OCI-LY7 (cell line): Measurements from ENCODE around the gene ORC1. TPM values are rescaled to one million over a fixed set of nuclear protein-coding genes. Genes with fewer than 3 reads are reported as not detected.

Experiments used
- BruUV-seq: library from RNA; stranded (reverse); fragments of 400-500 nt; replicated peaks from 2 replicates; lab custom pipeline; 2021; lab: Mats Ljungman, UMichigan
- CTCF ChIA-PET: fragments of 300-600 bp; sonication (Branson Sonifier 250); formaldehyde crosslinking; loops from one replicate; lab custom pipeline; 2022; ENCODE audit warnings: antibody characterized with exemption; ENCODE audit not compliant: unreplicated experiment; lab: Charles Lee
- POLR2A ChIA-PET: fragments of 300-600 bp; sonication (Branson Sonifier 250); formaldehyde crosslinking; loops from one replicate; lab custom pipeline; 2022; ENCODE audit warnings: antibody characterized with exemption; lab: Charles Lee
- DNase-seq: peaks from one replicate; pipeline ENCODE4 v3.0.0-alpha.2; 2015; ENCODE audit warnings: low spot score
- H2AFZ ChIP-seq: fragments of 200-600 bp; sonication (generic), shearing (Covaris generic); 2 replicates; pipeline ENCODE4 v1.6.1; 2014; ENCODE audit warnings: mild to moderate bottlenecking, antibody characterized with exemption, low read length, moderate library complexity
- H3K27ac ChIP-seq: fragments of 200-600 bp; sonication (generic); 2 replicates; pipeline ENCODE4 v1.5.1; 2014; ENCODE audit warnings: mixed run types, low read depth, mild to moderate bottlenecking, moderate library complexity, low read length, inconsistent platforms; ENCODE audit not compliant: poor library complexity, severe bottlenecking
- H3K36me3 ChIP-seq: fragments of 200-600 bp; sonication (generic); 2 replicates; pipeline ENCODE4 v1.6.1; 2014; ENCODE audit warnings: mild to moderate bottlenecking, antibody characterized with exemption, low read length, moderate library complexity, mixed read lengths; ENCODE audit not compliant: insufficient read depth
- H3K4me1 ChIP-seq: fragments of 200-600 bp; sonication (generic); 2 replicates; pipeline ENCODE4 v1.5.1; 2014; ENCODE audit warnings: mild to moderate bottlenecking, low read length; ENCODE audit not compliant: insufficient read depth, poor library complexity, severe bottlenecking
- H3K4me2 ChIP-seq: fragments of 200-600 bp; sonication (generic); 2 replicates; pipeline ENCODE4 v1.6.1; 2014; ENCODE audit warnings: mild to moderate bottlenecking, low read length
- H3K4me3 ChIP-seq: fragments of 200-600 bp; sonication (generic); 2 replicates; pipeline ENCODE4 v1.5.1; 2014; ENCODE audit warnings: mild to moderate bottlenecking, low read depth, low read length; ENCODE audit not compliant: poor library complexity, severe bottlenecking
- H3K79me2 ChIP-seq: fragments of 200-600 bp; sonication (generic); 2 replicates; pipeline ENCODE4 v1.6.1; 2016; ENCODE audit warnings: low read depth, mild to moderate bottlenecking, low read length, moderate library complexity, mixed read lengths; ENCODE audit not compliant: insufficient read depth
- H3K9me2 ChIP-seq: fragments of 200-600 bp; sonication (generic); 2 replicates; pipeline ENCODE4 v1.6.1; 2016; ENCODE audit warnings: mild to moderate bottlenecking, low read length, mixed read lengths; ENCODE audit not compliant: insufficient read depth
- H3K9me3 ChIP-seq: fragments of 200-600 bp; sonication (generic); 2 replicates; pipeline ENCODE4 v1.6.1; 2014; ENCODE audit warnings: mild to moderate bottlenecking, mixed run types, low read length, mixed read lengths
- H4K20me1 ChIP-seq: fragments of 200-600 bp; sonication (generic); 2 replicates; pipeline ENCODE4 v1.6.1; 2014; ENCODE audit warnings: mild to moderate bottlenecking, antibody characterized with exemption, low read length, moderate library complexity, mixed read lengths; ENCODE audit not compliant: insufficient read depth
- EZH2phosphoT487 ChIP-seq: fragments of 200-600 bp; sonication (generic); IDR thresholded peaks from 2 replicates; pipeline ENCODE4 v1.6.1; 2018; ENCODE audit warnings: low read depth, borderline replicate concordance, mild to moderate bottlenecking, mixed run types, antibody characterized with exemption, low read length, moderate library complexity, mixed read lengths
- intact Hi-C: fragments of 100-400 bp; cut with micrococcal nuclease; formaldehyde crosslinking; loops from one replicate; pipeline ENCODE4 v1.10.0; 2022; ENCODE audit not compliant: unreplicated experiment
- total RNA-seq, 2 experiments: library from RNA; depleted of rRNA in 1 of 2; stranded (reverse); fragments of >200 nt in 1 of 2; shearing (Covaris generic) in 1 of 2; gene quantifications; 2 replicates each; pipeline ENCODE4 v1.2.3, GENCODE V29; 2014 to 2022
- TF ChIP-seq, protein P1 (sequence below): fragments of 200-600 bp; sonication (generic); conservative IDR thresholded peaks from 2 replicates; pipeline ENCODE4 v1.5.1; 2014; ENCODE audit warnings: mild to moderate bottlenecking, antibody characterized with exemption, low read length, moderate library complexity, mixed read lengths

Gene ORC1
- total RNA-seq, 2 experiments from 2014 or later, result 37.7 to 39.0 TPM

DNA sequence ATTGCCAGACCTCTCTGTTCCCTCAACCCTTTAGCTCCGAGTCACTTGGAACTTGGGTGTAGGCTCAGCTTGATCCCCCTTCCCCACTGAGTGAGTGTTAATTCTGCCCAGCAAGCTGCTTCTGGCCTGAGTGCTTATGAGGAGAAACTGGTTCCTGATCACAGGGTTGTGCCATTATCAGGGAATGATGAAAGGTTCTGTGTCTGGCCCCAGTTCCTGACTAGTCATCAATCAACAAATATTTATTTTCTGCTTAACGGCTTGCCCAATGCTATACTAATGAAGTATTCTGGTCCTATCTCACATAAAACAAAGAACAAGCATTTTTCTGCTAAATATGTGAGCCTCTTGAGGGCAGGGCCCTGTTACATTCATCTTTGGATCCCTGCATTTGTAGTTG is 59.0 kb downstream of the ORC1 start:
- Histone ChIP-seq H3K36me3 (no peaks in the 10 kb centered on the region), H2AFZ (no peak overlapping the region), H3K9me3 (no peaks in the 10 kb centered on the region), H3K4me2 (no peak overlapping the region), H3K9me2 (no peaks in the 10 kb centered on the region), H3K27ac (no peak overlapping the region), H3K79me2 (no peaks in the 10 kb centered on the region), H3K4me1 (no peaks in the 10 kb centered on the region), H3K4me3 (no peak overlapping the region), H4K20me1 (no peaks in the 10 kb centered on the region)
- TF ChIP-seq, protein P1, sequence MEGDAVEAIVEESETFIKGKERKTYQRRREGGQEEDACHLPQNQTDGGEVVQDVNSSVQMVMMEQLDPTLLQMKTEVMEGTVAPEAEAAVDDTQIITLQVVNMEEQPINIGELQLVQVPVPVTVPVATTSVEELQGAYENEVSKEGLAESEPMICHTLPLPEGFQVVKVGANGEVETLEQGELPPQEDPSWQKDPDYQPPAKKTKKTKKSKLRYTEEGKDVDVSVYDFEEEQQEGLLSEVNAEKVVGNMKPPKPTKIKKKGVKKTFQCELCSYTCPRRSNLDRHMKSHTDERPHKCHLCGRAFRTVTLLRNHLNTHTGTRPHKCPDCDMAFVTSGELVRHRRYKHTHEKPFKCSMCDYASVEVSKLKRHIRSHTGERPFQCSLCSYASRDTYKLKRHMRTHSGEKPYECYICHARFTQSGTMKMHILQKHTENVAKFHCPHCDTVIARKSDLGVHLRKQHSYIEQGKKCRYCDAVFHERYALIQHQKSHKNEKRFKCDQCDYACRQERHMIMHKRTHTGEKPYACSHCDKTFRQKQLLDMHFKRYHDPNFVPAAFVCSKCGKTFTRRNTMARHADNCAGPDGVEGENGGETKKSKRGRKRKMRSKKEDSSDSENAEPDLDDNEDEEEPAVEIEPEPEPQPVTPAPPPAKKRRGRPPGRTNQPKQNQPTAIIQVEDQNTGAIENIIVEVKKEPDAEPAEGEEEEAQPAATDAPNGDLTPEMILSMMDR, result no peak
- no peak for TF ChIP-seq EZH2phosphoT487
- intact Hi-C loops, result no loop called here
- DNase-seq, result no peak
- BruUV-seq, result no TSS peak
- ChIA-PET POLR2A (no interaction called here), CTCF (no interaction called here)

GRCh38 chr1:52343979-52344378 is 60.2 kb downstream of the ORC1 start:
- intact Hi-C loops, result no loop called here
- no peaks in the 10 kb centered on the region for H3K4me1 ChIP-seq
- CTCF ChIA-PET, result no interaction called here
- BruUV-seq, result no TSS peak
- H3K9me2 ChIP-seq, result no peaks in the 10 kb centered on the region
- H3K4me3 ChIP-seq, result no peak overlapping the region
- DNase-seq, result no peak
- no peak overlapping the region for H2AFZ ChIP-seq
- no peaks in the 10 kb centered on the region for H3K9me3 ChIP-seq
- H3K4me2 ChIP-seq, result no peak overlapping the region
- no peaks in the 10 kb centered on the region for H3K79me2 ChIP-seq
- POLR2A ChIA-PET, result interaction anchor here (0.7 to 0.9 kb wide), 2 partner anchors 10 to 150 kb away, joined by 3 to 4 read pairs; no protein-coding TSS in a partner anchor
- H4K20me1 ChIP-seq, result no peaks in the 10 kb centered on the region
- TF ChIP-seq, protein P1, result no peak
- TF ChIP-seq EZH2phosphoT487, result no peak
- H3K27ac ChIP-seq, result no peak overlapping the region
- H3K36me3 ChIP-seq, result no peaks in the 10 kb centered on the region

- no peaks in the 10 kb centered on the region for H3K4me1 ChIP-seq
- CTCF ChIA-PET, result no interaction called here
- no peak for DNase-seq
- intact Hi-C loops, result no loop called here
- no peaks in the 10 kb centered on the region for H3K36me3 ChIP-seq
- H3K27ac ChIP-seq, result no peak overlapping the region
- no peak overlapping the region for H3K4me3 ChIP-seq
- no TSS peak for BruUV-seq
- H3K79me2 ChIP-seq, result no peaks in the 10 kb centered on the region
- TF ChIP-seq EZH2phosphoT487, result no peak
- TF ChIP-seq, protein P1, result no peak
- H3K4me2 ChIP-seq, result no peak overlapping the region
- H3K9me3 ChIP-seq, result no peaks in the 10 kb centered on the region
- no peaks in the 10 kb centered on the region for H3K9me2 ChIP-seq
- no peak overlapping the region for H2AFZ ChIP-seq
- no peaks in the 10 kb centered on the region for H4K20me1 ChIP-seq
- POLR2A ChIA-PET, result no interaction called here
These were observed 62.5 kb downstream of the ORC1 start for GRCh38 chr1:52341655-52342260.
